Activated CD8-positive, alpha-beta memory T cell treated with anti-CD3 and anti-CD28 coated beads for 36 hours (primary cell): ENCODE measurements around the gene OR2A5. TPM values are rescaled to one million over a fixed set of nuclear protein-coding genes. Genes with fewer than 3 reads are reported as not detected.
"Not testable (repeated sequence)": the region's sequence is repeated elsewhere in the genome, so short reads cannot be mapped to it uniquely, and the experiment has no call there.

Source experiments
- CTCF ChIA-PET: fragments of 350-600 bp; sonication (Branson Sonifier 250); formaldehyde crosslinking; loops from one replicate; lab custom pipeline; 2021; ENCODE audit warnings: antibody characterized with exemption; lab: Charles Lee
- POLR2A ChIA-PET: fragments of 350-600 bp; sonication (Branson Sonifier 250); formaldehyde crosslinking; loops from one replicate; lab custom pipeline; 2021; ENCODE audit warnings: antibody characterized with exemption; lab: Charles Lee
- total RNA-seq, 2 experiments: library from RNA; stranded (reverse); gene quantifications; one replicate each; pipeline ENCODE4 v1.2.3, GENCODE V29; 2021

The OR2A5 gene, protein sequence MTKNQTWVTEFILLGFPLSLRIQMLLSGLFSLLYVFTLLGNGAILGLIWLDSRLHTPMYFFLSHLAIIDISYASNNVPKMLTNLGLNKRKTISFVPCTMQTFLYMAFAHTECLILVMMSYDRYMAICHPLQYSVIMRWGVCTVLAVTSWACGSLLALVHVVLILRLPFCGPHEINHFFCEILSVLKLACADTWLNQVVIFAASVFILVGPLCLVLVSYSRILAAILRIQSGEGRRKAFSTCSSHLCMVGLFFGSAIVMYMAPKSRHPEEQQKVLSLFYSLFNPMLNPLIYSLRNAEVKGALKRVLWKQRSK
- total RNA-seq = not detected

DNA sequence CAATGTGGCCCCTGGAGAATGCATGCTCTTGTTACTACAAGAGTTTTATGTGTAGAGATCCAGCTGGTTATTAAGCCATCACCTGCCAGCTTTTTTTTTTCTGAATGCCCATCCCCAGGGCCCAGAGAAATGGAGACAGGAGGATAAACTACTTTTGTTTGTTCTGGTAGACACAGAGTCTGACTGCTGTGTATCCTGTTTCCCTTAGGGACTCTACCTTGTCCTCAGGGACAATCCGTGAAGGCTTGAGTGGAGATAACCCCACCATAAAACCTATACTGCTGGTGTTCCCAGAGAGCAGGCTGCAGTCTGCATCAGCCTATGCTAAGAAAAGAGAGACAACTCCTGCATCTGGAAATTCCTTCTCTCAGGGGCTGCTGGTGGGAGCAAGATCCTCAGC lies at the start of gene OR2A5:
Gene OR2A5 (plus strand): TSS at position 301 of the 400 bp plus-strand sequence. CDS start 1,454 bp downstream, outside the sequence.
- ChIA-PET POLR2A (no interaction called here), CTCF (no interaction called here)

DNA sequence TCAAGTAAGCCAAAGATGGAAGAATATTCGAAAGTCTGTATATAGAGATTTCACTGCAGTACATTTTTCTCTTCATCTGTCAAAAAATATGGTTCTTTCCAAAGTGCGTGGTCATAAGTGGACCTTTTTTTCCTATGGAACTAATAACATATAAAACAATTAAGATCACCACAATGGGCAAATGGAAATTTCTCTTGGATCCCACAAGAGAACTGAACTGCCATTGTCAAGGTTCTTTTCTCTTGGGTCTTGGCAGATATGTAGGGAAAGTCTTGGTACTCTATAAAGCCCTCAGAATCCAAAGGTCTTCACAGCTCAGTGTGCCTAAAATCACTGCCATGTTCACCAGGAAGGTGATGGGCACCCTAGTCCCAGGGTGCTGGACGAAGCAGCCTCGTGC lies 48.7 kb upstream of the OR2A5 start, which contains the start of gene OR6B1:
Gene OR6B1 (plus strand): TSS at position 301 of the 400 bp plus-strand sequence. CDS start 3,677 bp downstream, outside the sequence.
- ChIA-PET CTCF (no interaction called here), POLR2A (no interaction called here)

DNA sequence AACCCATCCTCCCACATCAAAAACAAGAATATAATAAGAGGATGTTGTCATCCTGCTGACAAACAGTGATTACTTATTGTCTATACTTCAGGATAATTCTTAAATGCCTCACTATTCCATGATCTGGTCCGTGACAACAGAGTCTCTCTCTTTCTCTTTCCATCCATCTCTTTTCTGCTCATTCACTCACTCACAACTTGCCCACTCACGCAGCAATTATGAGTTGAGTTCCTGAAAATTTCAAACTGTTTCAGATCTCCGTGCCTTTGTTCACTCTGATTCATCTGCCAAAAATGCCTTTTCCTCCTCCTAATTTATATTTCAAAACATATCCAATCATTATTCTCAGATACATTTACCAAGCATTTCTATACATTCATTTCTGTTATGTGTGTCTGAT lies 47.2 kb upstream of the OR2A5 start:
- ChIA-PET CTCF (no interaction called here), POLR2A (no interaction called here)

DNA sequence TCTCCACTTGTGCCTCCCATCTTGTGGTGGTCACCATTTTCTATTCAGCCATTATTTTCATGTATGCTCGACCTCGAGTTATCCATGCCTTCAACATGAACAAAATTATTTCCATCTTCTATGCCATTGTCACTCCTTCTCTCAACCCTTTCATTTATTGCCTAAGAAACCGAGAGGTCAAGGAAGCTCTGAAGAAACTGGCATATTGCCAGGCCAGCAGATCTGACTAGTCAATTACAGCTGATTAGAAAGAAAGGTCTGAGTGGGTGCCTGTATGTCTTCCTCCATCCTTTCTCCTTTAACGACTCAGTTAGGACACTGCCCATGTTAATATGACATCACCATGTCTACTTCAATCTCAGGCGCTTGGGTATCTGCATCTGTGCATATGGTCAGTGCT lies 44.0 kb upstream of the OR2A5 start:
- ChIA-PET CTCF (no interaction called here), POLR2A (no interaction called here)

DNA sequence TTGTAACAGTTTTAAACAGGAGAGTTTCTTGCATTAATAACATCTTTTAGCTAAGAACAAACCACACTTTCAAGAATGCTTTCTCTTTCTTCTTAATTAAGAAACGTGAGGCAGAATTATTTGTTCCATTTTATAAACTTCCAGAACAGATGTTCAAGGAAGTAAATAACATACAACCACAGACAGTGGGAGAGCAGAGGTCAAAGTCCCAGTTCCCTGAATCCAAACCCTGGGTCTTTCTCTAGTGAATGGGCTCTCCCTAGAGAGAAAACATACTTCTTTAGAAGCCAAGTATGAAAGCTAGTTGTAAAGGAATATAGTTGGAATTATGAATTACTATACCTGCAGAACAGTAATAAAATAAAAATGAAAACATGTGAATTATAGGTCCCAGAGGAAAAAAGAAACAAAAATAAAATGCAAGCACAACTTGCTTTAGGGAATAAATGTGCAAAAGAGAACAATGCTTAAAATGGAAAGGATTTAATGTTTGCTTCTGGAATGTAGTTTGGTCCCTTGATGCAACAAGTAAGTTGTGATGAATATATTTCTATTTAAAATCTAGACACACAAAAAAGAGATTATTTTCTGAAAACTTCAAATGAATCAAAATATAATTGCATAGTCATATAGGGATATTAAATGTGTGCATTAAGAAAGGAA lies 42.6 kb upstream of the OR2A5 start:
- ChIA-PET CTCF (no interaction called here), POLR2A (no interaction called here)

DNA sequence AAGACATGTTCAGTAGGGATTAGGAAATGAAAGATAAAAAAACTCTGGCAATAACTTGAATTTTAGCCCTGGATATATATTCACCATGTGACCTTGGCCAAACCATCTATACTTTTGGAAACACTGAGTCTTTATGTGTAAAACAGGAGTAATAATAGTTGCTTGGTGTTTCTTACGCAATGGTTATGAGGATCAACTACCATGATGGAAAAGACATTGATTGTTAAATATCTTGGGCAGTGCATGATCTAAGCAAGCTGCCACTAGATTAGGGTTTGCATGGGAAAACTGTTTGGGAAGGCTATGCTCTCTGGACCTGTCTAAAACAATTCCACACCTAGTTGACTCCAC lies 42.1 kb upstream of the OR2A5 start:
- ChIA-PET POLR2A (no interaction called here), CTCF (no interaction called here)

DNA sequence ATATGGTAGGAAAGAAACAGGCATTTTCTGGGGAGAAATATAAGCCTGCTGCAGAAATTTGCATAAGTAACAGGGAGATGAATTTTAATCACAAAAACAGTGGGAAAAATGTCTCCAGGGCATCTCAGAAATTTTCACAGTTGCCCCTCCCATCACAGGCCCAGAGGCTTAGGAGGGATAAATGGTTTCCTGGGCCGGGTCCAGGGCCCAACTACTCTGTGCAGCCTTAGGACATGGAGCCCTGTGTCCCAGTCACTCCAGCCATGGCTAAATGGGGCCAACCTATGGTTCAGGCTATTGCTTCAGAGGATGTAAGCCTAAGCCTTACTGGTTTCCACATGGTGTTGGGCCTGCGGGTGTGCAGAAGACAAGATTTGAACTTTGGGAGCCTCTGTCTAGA lies 39.4 kb upstream of the OR2A5 start:
- POLR2A ChIA-PET = no interaction called here
- CTCF ChIA-PET = no interaction called here

DNA sequence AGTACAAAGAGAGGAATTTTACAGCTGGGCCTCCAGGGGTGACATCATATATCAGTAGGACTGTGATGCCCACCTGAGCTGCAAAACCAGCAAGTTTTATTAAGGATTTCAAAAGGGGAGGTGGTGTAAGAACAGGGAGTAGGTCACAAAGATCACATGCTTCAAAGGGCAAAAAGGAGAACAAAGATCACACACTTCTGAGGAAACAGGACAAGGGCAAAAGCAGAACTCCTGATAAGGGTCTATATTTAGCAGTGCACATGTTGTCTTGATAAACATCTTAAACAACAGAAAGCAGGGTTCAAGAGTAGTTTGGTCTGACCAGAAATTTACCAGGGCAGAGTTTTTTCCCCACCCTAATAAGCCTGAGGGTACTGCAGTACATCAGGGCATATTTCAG lies 38.7 kb upstream of the OR2A5 start:
- CTCF ChIA-PET, POLR2A ChIA-PET: not testable (repeated sequence)

DNA sequence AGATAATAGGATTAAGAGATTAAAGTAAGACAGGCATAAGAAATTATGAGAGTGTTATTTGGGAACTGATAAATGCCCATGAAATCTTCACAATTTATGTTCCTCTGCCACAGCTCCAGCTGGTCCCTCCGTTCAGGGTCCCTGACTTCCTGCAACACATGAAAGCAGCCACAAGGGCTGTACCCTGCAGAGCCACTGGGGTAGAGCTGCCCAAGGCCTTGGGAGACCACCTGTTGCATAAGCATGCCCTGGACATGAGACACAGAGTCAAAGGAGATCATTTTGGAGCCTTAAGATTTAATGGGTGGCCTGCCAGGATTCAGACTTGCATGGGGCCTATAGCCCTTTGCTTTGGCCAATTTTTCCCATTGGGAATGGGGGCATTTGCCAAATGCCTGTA lies 37.9 kb upstream of the OR2A5 start:
- CTCF ChIA-PET, POLR2A ChIA-PET: not testable (repeated sequence)

DNA sequence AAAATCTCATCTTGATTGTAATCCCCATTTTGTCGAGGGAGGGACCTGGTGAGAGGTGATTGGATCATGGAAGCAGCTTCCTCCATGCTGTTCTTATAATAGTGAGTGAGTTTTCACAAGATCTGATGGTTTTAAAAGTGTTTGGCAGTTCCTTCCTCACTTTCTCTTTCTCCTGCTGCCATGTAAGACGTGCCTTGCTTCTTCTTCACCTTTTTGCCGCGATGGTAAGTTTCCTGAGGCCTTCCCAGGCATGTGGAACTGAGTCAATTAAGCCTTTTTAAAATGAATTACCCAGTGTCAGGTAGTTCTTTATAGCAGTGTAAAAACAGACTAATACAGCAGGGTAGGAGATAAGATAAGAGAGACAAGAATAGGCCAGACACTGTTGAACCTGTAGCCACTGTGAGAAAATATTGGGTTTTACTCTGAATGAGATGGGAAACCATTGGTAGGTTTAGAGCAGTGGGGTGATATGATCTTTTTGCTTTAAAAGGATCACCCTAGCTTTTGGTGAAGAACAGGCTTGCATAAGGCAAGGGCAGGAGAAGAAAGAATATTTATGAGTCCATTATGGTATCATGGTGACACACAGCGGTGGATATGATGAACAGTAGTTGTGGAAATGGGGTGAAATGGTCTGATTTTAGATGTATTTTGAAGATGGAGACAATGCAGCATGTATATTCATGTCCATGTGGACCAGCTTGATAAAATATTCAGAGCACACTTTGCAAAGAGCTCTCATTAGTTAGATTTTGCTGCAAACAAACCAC lies 37.1 kb upstream of the OR2A5 start:
- ChIA-PET CTCF (no interaction called here), POLR2A (no interaction called here)

DNA sequence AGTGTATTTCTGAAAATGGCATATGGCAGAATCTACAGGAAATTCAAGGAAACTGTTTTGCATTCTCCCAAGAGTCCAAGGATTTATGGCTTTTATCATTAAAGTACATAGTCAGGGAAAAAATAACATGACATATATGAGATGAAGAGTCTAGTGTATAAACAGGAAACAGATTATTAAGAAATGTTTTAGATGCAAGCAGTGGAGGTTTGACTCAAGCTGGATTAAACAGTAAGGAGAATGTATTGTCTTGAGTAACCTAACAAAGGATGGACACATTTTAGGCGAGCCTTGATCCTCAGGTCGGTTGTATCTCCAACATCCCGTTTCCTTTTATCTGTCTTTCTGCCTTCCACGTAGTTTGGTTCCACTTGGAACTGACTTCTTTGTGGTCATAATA lies 30.7 kb upstream of the OR2A5 start:
- CTCF ChIA-PET = no interaction called here
- POLR2A ChIA-PET = no interaction called here

DNA sequence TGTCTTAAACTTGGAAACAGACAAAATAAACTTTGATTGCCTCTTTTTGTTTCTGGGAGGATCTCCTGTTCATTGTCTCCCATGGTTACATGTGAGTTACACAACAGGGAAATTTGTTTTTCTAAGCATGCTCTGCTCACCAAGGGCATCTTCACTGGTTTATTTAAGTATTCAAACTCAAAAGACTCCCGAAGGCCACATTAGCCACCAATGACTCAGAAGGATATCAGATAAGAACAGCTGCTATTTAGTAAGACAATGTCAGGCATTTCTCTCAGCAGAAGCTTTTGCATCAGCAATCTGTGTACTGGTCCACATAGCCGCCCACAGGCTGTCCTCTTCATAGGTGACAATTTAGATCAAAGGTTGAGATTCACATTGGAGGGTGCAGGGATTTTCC lies 29.3 kb upstream of the OR2A5 start:
- POLR2A ChIA-PET = no interaction called here
- CTCF ChIA-PET = no interaction called here

DNA sequence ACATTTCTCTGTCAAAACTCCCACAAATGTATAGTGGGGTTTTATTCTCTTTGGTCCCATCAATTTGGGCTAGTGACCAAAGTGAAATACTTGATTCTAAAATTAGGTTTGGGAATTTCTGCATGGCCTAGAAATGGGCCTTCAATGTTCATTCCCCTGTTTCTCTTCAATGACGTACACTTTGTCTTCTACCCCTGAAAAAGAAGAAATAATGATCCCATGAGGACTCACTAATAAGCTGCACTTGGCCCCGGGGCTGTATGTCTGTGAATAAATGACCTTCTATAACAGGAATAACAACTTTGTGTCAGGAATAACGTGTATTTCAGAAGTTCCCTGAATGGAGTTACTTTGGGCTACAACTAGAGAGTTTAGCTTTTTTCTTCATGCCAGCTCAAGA lies 28.4 kb upstream of the OR2A5 start:
- ChIA-PET CTCF (no interaction called here), POLR2A (no interaction called here)

DNA sequence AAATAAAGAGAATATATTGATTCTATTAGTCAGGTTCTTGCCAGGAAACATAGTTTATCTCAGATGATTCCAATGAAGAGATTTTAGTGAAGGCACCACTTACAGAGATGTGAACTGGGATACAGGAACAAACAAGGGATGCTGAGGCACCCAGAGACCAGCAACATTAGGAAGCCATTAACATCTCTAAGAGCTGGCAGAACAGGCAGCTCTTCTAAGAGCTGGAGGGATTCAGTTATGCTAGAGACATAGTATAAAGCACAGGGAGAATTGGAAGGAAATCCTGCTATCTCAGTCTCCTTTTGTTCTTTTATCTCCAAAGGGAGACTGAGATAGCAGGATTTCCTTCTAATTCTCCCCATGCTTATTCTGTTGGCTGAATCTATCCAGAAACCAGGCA lies 26.6 kb upstream of the OR2A5 start:
- CTCF ChIA-PET = no interaction called here
- POLR2A ChIA-PET = no interaction called here

DNA sequence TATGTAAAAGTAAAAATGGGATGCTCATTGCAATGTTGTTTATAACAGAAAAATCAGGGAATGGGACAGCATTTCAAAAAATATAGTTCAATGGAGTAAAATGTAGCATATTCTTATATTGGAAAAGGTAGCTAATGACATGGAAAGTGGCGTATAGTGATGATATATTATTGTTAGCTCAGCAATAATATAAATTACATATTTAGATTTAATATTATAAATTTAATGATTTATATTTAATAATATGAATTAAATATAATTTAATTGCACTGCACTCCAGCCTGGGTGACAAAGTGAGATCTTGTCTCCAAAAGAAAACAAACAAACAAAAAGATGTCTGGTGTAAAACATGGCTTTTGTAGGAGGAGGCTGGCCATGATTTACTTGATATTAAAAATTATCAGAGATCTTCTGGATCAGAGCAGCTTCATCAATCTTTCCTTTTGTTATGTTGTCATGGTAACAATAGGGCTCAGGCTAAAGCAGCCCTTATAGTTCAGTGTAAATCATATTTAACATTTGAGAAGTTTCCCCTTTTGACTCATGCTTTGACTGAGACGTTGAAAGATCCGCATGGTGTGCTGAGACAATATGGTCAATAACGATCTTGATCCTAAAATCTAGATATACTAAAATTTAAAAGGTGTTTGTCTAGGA lies 25.4 kb upstream of the OR2A5 start:
- ChIA-PET POLR2A (no interaction called here), CTCF (no interaction called here)

DNA sequence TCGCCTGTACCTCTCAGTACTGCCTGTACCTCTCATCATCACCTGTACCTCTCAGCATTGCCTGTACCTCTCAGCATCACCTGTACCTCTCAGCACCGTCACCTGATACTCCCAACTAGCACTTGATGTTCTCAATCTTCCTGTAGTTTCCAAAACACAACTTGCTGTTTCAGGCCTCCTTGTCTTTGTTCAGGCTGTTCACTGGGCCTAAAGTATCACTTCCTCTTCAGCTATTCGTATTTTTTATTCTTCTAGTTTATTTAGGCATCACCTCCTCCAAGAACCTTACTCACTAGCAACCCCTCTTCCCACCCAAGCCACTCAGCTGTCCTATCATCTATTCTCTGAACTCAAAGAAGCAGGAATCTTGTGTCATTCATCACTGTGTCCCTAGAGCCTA lies 24.5 kb upstream of the OR2A5 start:
- ChIA-PET CTCF (no interaction called here), POLR2A (interaction anchor here (0.7 kb wide), 1 partner anchor 43 kb away, joined by 3 read pairs; no protein-coding TSS in a partner anchor)

DNA sequence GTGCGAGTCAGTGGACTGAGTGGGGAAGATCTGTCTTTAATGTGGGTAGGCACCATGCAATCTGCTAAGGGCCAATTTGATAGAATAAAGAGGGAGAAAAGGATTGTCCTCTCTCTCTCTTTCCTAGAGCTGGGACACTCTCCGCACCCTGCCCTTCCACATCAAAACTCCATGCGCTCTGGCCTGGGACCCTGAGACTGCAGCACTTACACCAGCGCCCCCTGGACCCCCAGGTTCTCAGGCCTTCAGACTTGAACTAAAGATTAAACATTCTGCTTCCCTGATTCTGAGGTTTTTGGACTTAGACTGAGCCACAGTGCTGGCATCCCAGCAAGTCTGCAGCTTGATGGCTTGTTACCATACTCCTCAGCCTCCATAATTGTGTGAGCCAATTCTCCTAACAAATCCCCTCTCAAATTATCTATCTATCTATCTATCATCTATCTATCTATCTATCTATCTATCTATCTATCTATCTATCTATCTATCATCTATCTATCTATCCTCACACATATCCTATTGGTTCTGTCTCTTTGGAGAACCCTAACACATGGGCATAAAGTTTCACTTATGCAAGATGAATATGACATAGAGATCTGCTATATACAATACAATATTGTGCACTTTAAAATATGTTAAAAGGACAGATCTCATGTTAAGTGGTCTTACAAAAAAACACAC lies 22.4 kb upstream of the OR2A5 start:
- CTCF ChIA-PET = no interaction called here

DNA sequence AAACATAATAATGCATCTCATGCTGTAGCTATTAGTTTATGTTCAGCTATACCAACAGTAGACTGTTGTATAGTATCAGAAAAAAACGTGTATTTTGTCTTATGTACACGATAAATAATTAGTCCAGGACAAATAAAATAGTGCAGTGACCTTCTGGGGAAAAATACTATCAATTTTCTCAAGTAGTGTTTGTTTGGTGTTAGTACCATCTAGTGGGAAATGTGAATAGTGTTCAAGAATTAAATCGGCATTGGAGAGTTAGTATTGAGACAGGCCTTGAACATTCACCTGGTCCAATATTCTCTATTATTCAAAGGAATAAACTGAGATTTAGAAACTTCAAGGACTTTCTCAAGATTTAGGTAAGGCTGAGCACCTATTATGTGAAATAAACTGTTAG lies 21.7 kb upstream of the OR2A5 start:
- POLR2A ChIA-PET = no interaction called here

More for the DNA sequence above, 22.4 kb upstream of the OR2A5 start:
- POLR2A ChIA-PET = no interaction called here

DNA sequence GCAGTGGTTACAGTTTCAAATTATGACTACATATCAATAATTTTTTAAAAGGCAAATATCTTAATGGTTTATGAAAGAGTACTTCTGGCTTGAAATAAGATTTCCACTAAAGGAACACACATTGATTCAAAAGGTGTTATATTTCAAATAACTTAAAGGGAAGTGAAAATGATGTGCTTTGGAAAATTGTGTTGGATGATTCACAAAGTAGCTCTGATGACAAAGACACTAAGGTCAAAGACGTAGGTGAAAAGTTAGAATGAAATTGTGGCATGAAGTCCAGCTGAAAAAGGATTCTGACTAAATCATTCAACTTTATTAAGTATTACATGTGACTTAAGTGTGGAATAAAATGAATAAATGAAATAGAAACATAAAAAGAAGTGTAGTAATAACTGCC lies 20.8 kb upstream of the OR2A5 start:
- POLR2A ChIA-PET = no interaction called here

More for the DNA sequence above, 21.7 kb upstream of the OR2A5 start:
- CTCF ChIA-PET = no interaction called here

DNA sequence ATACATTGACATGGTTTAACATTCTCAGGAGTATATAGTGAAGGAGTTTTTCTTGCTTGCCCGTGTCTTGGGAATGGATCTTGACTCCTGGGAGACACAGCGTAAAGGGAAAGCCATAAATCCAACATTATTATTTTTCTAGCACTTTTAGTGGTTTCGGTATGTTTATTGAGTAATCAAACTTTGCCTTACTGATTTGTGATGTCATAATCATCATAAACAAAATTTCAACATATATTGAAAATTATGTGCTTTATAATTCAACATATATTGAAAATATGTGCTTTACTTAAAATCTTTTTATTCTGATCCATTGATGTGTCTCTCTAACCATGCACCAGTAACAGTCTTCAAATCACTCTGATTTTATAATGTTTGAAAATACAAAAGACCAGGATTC lies 20.2 kb upstream of the OR2A5 start:
- POLR2A ChIA-PET = no interaction called here
- CTCF ChIA-PET = no interaction called here

More for the DNA sequence above, 20.8 kb upstream of the OR2A5 start:
- CTCF ChIA-PET = no interaction called here
